NCI-H2029 (cell line): ENCODE results near the gene STIM1.

Experiments used
- DNase-seq: peaks from one replicate; lab custom pipeline; 2025; lab: John Stamatoyannopoulos, UW

Gene STIM1

GRCh38 chr11:3952715-3953114 is 97.3 kb downstream of the STIM1 start:
- DNase-seq = no peak

GRCh38 chr11:3953327-3953726 is 97.9 kb downstream of the STIM1 start:
- DNase-seq = no peak

GRCh38 chr11:3954448-3955298 is 99.2 kb downstream of the STIM1 start:
- no peak for DNase-seq

GRCh38 chr11:3955299-3955665 is 99.8 kb downstream of the STIM1 start:
- DNase-seq = no peak

GRCh38 chr11:3956038-3956437 is 100.6 kb downstream of the STIM1 start:
- DNase-seq = no peak

- DNase-seq = no peak
Measured at GRCh38 chr11:3956748-3957147, 101.3 kb downstream of the STIM1 start.

GRCh38 chr11:3957437-3957836 is 102.0 kb downstream of the STIM1 start:
- no peak for DNase-seq

- no peak for DNase-seq
Measured at GRCh38 chr11:3958281-3958680, 102.8 kb downstream of the STIM1 start.

- no peak for DNase-seq
Measured at GRCh38 chr11:3959015-3959902, 103.8 kb downstream of the STIM1 start.

GRCh38 chr11:3959903-3960265 is 104.4 kb downstream of the STIM1 start:
- no peak for DNase-seq

- no peak for DNase-seq
Measured at GRCh38 chr11:3962406-3962840, 107.0 kb downstream of the STIM1 start.

GRCh38 chr11:3964056-3964455 is 108.6 kb downstream of the STIM1 start:
- no peak for DNase-seq

GRCh38 chr11:3964935-3965604 is 109.6 kb downstream of the STIM1 start:
- no peak for DNase-seq

GRCh38 chr11:3967695-3968094 is 112.2 kb downstream of the STIM1 start:
- DNase-seq = no peak

GRCh38 chr11:3969200-3969599 is 113.7 kb downstream of the STIM1 start:
- DNase-seq = no peak

- no peak for DNase-seq
Measured at GRCh38 chr11:3969613-3970012, 114.1 kb downstream of the STIM1 start.

- DNase-seq = no peak
Measured at GRCh38 chr11:3970108-3970507, 114.6 kb downstream of the STIM1 start.

- DNase-seq = no peak
Measured at GRCh38 chr11:3971756-3972404, 116.4 kb downstream of the STIM1 start.

- no peak for DNase-seq
Measured at GRCh38 chr11:3972431-3972830, 117.0 kb downstream of the STIM1 start.

GRCh38 chr11:3977078-3977477 is 121.6 kb downstream of the STIM1 start:
- DNase-seq = no peak

- DNase-seq = no peak
Measured at GRCh38 chr11:3981084-3981633, 125.7 kb downstream of the STIM1 start.

GRCh38 chr11:3982431-3982830 is 127.0 kb downstream of the STIM1 start:
- no peak for DNase-seq
